Measurements from ENCODE around the gene MT1X. TPM values are rescaled to one million over a fixed set of nuclear protein-coding genes. Genes with fewer than 3 reads are reported as not detected.
A peak's percentile ranks its signal among the peaks of the same experiment; 100 is the strongest.

Gene MT1X
- total and polyA plus RNA-seq, 2 of the 13 experiments (the other 11 are each of a cell fraction or from before 2014, with no cell fraction given) = 19.7 to 288 TPM

DNA sequence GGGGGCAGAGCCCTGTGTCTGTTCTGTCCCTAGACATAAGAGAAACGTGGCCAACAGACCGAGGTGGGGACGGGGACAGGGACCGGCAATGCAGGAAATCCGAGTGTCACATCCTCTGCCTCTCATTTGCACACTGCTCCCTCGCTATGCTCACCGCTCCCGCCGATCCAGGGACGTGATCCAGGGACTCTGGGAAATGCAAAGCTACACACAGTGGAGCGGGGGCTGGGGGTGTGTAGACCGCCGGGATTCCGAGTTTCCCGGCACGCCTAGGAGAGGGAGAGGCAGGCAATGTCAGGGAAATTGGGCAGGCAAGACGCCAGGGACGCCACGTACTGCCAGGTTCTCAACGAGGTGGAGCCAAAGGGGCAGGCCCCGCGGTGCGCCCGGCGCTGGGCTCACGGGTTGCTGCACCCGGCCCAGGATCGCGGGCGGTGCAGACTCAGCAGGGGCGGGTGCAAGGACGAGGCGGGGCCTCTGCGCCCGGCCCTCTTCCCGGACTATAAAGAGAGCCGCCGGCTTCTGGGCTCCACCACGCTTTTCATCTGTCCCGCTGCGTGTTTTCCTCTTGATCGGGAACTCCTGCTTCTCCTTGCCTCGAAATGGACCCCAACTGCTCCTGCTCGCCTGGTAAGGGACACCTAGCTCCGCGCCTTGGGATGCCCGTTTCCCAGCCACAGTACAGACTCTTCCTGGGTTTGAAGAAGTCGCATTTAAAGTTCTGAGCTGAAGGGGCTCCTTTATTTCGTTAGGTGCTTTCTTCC is at the start of gene MT1X (continued):
- TF ChIP-seq MZF1 (CRISPR knock-in tag; IDR thresholded peaks at IDR 0.05; ENCODE audit: borderline replicate concordance) (no peak), ZNF460 (CRISPR knock-in tag; IDR thresholded peaks at IDR 0.05; ENCODE audit: borderline replicate concordance) (no peak), POLR2G (IDR thresholded peaks at IDR 0.05; ENCODE audit: low read depth, low read length) (peak; percentile 98), GTF2F1 (IDR thresholded peaks at IDR 0.05; ENCODE audit: low read length) (no peak), ZNF691 (CRISPR knock-in tag; IDR thresholded peaks at IDR 0.05; ENCODE audit: borderline replicate concordance, low read depth) (no peak; the same call in 1 of the 2 replicates), NFE2L2 (IDR thresholded peaks at IDR 0.05; ENCODE audit: low read length) (no peak), ZNF660 (CRISPR knock-in tag; IDR thresholded peaks at IDR 0.05; ENCODE audit: borderline replicate concordance, low read depth) (no peak), ZNF646 (CRISPR knock-in tag; IDR thresholded peaks at IDR 0.05) (no peak), ZNF260 (CRISPR knock-in tag; IDR thresholded peaks at IDR 0.05; ENCODE audit: borderline replicate concordance, low read depth) (no peak), GATAD2A (CRISPR knock-in tag; IDR thresholded peaks at IDR 0.05) (peak; percentile 14; the same call in 1 of the 2 replicates), ZNF24 (IDR thresholded peaks at IDR 0.05) (no peak), MED1 (CRISPR knock-in tag; IDR thresholded peaks at IDR 0.05) (peak; percentile 64; the same call in 1 of the 2 replicates), FOXA1 (IDR thresholded peaks at IDR 0.05) (no peak), FOXA1 (CRISPR knock-in tag; IDR thresholded peaks at IDR 0.05) (peak; percentile 38; the same call in 1 of the 2 replicates), NRL (CRISPR knock-in tag; IDR thresholded peaks at IDR 0.05; ENCODE audit: borderline replicate concordance) (no peak; the same call in 1 of the 2 replicates)

Measured in HepG2 (cell line).